Measurements from ENCODE around the gene SRRM1. TPM values are rescaled to one million over a fixed set of nuclear protein-coding genes. Genes with fewer than 3 reads are reported as not detected.
"Not testable (repeated sequence)": the region's sequence is repeated elsewhere in the genome, so short reads cannot be mapped to it uniquely, and the experiment has no call there.

Gene SRRM1
- total and polyA plus RNA-seq, 4 donors: 45.5 to 129 (median 76.9) TPM

DNA sequence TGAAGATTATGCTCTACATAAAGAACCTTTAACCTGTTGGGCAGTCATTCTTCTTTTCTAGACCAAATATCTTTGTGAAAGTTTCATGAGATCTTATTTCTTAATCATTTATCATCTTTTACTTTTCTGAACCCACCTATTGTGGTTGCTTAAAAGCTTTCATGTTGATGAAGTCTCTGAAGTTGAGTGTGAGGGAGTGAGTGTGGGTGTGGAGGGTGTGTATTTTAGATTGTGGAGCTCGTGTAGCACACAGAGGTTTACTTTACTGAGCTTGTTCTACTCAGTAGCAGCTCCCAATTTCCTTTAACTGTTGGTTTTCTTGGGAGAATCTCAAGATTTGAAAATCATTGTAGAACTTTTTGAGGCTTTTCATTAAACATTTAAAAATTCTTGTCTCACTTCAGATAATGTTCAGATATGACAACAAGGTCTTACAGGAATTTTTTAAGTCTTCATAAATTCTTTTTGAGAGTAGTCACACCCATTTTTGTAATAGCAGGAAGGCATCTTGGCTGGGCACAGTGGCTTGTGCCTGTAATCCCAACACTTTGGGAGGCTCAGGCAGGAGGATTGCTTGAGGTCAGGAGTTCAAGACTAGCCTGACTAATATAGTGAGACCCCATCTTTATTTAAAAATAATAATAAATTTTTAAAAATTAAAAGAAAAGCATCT is 17.0 kb downstream of the SRRM1 start:
- no CpG with 5 or more reads among the region's 1 CpG for WGBS (ENCODE audit: insufficient coverage)
- no peak overlapping the region for H3K27ac ChIP-seq (ENCODE audit: low read depth, low read length)
- H3K4me1 ChIP-seq (ENCODE audit: control insufficient read depth, insufficient read depth, low read length): no peaks in the 10 kb centered on the region
- H3K9me3 ChIP-seq (ENCODE audit: control insufficient read depth, insufficient read depth, low read length): no peaks in the 10 kb centered on the region
- no peak for DNase-seq (ENCODE audit: low read depth in 4 of 6, low spot score in 6 of 6)
- H3K4me3 ChIP-seq (ENCODE audit: low read depth, low read length): no peak overlapping the region
- no peaks in the 10 kb centered on the region for H3K27me3 ChIP-seq (ENCODE audit: control insufficient read depth, insufficient read depth, low read length)
- H3K36me3 ChIP-seq (ENCODE audit: control insufficient read depth, insufficient read depth, low read length): peaks cover 43% of the 10 kb centered on the region

DNA sequence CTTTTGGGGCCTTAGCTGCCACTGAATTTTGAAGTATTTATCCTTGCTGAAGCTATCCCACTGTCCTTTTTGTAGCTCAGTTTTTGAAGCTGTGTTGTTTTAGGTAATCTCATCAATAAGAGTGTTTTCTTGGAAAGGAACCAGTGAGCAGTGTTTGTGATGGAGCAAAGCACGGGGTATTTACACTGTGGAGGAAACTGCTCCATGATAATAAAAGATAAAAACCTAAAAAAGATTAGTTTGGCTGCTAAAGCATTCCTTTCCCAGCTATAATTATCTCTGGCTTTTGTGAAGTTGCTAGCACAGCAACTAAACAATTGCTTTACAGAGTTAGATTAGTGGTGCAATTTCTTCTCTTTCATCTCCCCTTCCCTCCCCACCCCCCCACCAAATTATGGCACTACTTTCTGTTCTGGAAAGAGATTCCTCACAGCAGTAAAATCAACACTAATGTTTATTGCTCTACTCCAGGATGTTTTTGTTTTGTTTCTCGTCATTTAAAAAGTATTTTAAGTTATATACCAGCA is 21.5 kb downstream of the SRRM1 start:
- H3K27me3 ChIP-seq (ENCODE audit: control insufficient read depth, insufficient read depth, low read length): no peaks in the 10 kb centered on the region
- no peaks in the 10 kb centered on the region for H3K9me3 ChIP-seq (ENCODE audit: control insufficient read depth, insufficient read depth, low read length)
- no peak overlapping the region for H3K27ac ChIP-seq (ENCODE audit: low read depth, low read length)
- WGBS (ENCODE audit: insufficient coverage): no CpG with 5 or more reads among the region's 2 CpGs
- H3K4me3 ChIP-seq (ENCODE audit: low read depth, low read length): no peak overlapping the region
- no peaks in the 10 kb centered on the region for H3K4me1 ChIP-seq (ENCODE audit: control insufficient read depth, insufficient read depth, low read length)
- DNase-seq (ENCODE audit: low read depth in 4 of 6, low spot score in 6 of 6): no peak
- peaks cover 55% of the 10 kb centered on the region for H3K36me3 ChIP-seq (ENCODE audit: control insufficient read depth, insufficient read depth, low read length)

- whole genome bisulfite sequencing (ENCODE audit: insufficient coverage): no CpG with 5 or more reads among the region's 11 CpGs
- no peak overlapping the region for H3K27ac ChIP-seq (ENCODE audit: low read depth, low read length)
- H3K9me3 ChIP-seq (ENCODE audit: control insufficient read depth, insufficient read depth, low read length): no peaks in the 10 kb centered on the region
- peaks cover 62% of the 10 kb centered on the region for H3K36me3 ChIP-seq (ENCODE audit: control insufficient read depth, insufficient read depth, low read length)
- no peak overlapping the region for H3K4me3 ChIP-seq (ENCODE audit: low read depth, low read length)
- no peak for DNase-seq (ENCODE audit: low read depth in 4 of 6, low spot score in 6 of 6)
- no peaks in the 10 kb centered on the region for H3K27me3 ChIP-seq (ENCODE audit: control insufficient read depth, insufficient read depth, low read length)
- no peaks in the 10 kb centered on the region for H3K4me1 ChIP-seq (ENCODE audit: control insufficient read depth, insufficient read depth, low read length)
Measured at GRCh38 chr1:24666794-24667193, 23.7 kb downstream of the SRRM1 start.

- H3K4me3 ChIP-seq (ENCODE audit: low read depth, low read length); H3K9me3 ChIP-seq (ENCODE audit: control insufficient read depth, insufficient read depth, low read length); DNase-seq (ENCODE audit: low read depth in 4 of 6, low spot score in 6 of 6); H3K27me3 ChIP-seq (ENCODE audit: control insufficient read depth, insufficient read depth, low read length); H3K27ac ChIP-seq (ENCODE audit: low read depth, low read length); H3K4me1 ChIP-seq (ENCODE audit: control insufficient read depth, insufficient read depth, low read length): not testable (repeated sequence)
- WGBS (ENCODE audit: insufficient coverage): no CpG with 5 or more reads among the region's 4 CpGs
- peaks cover 54% of the 10 kb centered on the region for H3K36me3 ChIP-seq (ENCODE audit: control insufficient read depth, insufficient read depth, low read length)
Measured at GRCh38 chr1:24671372-24671771, 28.3 kb downstream of the SRRM1 start.

DNA sequence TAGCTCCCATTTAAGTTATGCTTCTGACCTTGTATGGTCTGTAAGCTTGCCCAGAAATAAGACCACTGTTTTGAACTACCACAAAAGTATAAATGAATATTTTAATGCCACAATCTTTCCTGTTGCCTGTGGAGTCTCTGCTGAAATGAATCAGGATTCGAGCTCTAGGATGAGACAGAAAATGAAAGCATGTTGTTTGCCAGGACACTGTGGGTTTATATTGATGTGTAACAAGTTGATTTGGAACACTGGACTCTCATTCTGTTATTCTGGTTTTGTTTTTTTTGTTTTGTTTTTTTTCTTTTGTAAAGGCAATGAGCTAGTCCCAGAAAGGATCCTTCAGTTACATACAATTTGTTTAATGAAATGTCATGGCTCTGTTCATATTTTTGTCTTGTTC is 29.6 kb downstream of the SRRM1 start:
- not testable (repeated sequence) for DNase-seq (ENCODE audit: low read depth in 4 of 6, low spot score in 6 of 6); H3K4me1 ChIP-seq (ENCODE audit: control insufficient read depth, insufficient read depth, low read length); H3K9me3 ChIP-seq (ENCODE audit: control insufficient read depth, insufficient read depth, low read length); H3K27ac ChIP-seq (ENCODE audit: low read depth, low read length); H3K4me3 ChIP-seq (ENCODE audit: low read depth, low read length); H3K27me3 ChIP-seq (ENCODE audit: control insufficient read depth, insufficient read depth, low read length)
- peaks cover 45% of the 10 kb centered on the region for H3K36me3 ChIP-seq (ENCODE audit: control insufficient read depth, insufficient read depth, low read length)
- WGBS (ENCODE audit: insufficient coverage): 63% methylated on average over 1 of the region's 1 CpG

GRCh38 chr1:24673341-24673740 is 30.2 kb downstream of the SRRM1 start:
- Histone ChIP-seq H3K4me1 (ENCODE audit: control insufficient read depth, insufficient read depth, low read length) (no peaks in the 10 kb centered on the region), H3K27me3 (ENCODE audit: control insufficient read depth, insufficient read depth, low read length) (no peaks in the 10 kb centered on the region), H3K27ac (ENCODE audit: low read depth, low read length) (no peak overlapping the region), H3K36me3 (ENCODE audit: control insufficient read depth, insufficient read depth, low read length) (peaks cover 41% of the 10 kb centered on the region), H3K4me3 (ENCODE audit: low read depth, low read length) (no peak overlapping the region), H3K9me3 (ENCODE audit: control insufficient read depth, insufficient read depth, low read length) (no peaks in the 10 kb centered on the region)
- 100% methylated on average over 2 of the region's 6 CpGs for WGBS (ENCODE audit: insufficient coverage)
- no peak for DNase-seq (ENCODE audit: low read depth in 4 of 6, low spot score in 6 of 6)

- H3K27me3 ChIP-seq (ENCODE audit: control insufficient read depth, insufficient read depth, low read length); H3K9me3 ChIP-seq (ENCODE audit: control insufficient read depth, insufficient read depth, low read length); H3K4me1 ChIP-seq (ENCODE audit: control insufficient read depth, insufficient read depth, low read length); H3K4me3 ChIP-seq (ENCODE audit: low read depth, low read length); H3K27ac ChIP-seq (ENCODE audit: low read depth, low read length); DNase-seq (ENCODE audit: low read depth in 4 of 6, low spot score in 6 of 6): not testable (repeated sequence)
- WGBS (ENCODE audit: insufficient coverage): 100% methylated on average over 2 of the region's 3 CpGs
- H3K36me3 ChIP-seq (ENCODE audit: control insufficient read depth, insufficient read depth, low read length): peaks cover 17% of the 10 kb centered on the region
Measured at GRCh38 chr1:24678421-24678820, 35.3 kb downstream of the SRRM1 start.

DNA sequence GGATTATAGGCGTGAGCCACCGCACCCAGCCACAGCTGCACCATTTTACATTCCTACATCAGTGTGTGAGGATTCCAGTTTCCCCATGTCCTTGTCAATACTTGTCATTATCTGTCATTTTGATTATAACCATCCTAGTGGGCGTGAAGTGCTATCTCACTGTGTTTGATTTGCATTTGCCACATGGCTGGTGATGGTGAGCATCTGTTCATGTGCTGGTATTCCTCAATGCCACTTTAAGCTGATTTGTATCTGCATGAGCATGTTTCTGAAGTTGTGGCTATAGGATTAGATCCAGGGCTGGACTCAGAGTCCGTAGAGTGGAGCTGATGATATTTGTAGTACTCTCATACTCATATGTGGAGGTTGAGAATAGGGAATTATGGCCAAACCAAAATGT is 36.6 kb downstream of the SRRM1 start:
- DNase-seq (ENCODE audit: low read depth in 4 of 6, low spot score in 6 of 6): peak in 1 of 6 donors; percentile 43
- Histone ChIP-seq H3K4me3 (ENCODE audit: low read depth, low read length) (no peak overlapping the region), H3K36me3 (ENCODE audit: control insufficient read depth, insufficient read depth, low read length) (peaks cover 10% of the 10 kb centered on the region), H3K27ac (ENCODE audit: low read depth, low read length) (no peak overlapping the region), H3K4me1 (ENCODE audit: control insufficient read depth, insufficient read depth, low read length) (no peaks in the 10 kb centered on the region), H3K9me3 (ENCODE audit: control insufficient read depth, insufficient read depth, low read length) (no peaks in the 10 kb centered on the region), H3K27me3 (ENCODE audit: control insufficient read depth, insufficient read depth, low read length) (no peaks in the 10 kb centered on the region)
- WGBS (ENCODE audit: insufficient coverage): no CpG with 5 or more reads among the region's 4 CpGs

DNA sequence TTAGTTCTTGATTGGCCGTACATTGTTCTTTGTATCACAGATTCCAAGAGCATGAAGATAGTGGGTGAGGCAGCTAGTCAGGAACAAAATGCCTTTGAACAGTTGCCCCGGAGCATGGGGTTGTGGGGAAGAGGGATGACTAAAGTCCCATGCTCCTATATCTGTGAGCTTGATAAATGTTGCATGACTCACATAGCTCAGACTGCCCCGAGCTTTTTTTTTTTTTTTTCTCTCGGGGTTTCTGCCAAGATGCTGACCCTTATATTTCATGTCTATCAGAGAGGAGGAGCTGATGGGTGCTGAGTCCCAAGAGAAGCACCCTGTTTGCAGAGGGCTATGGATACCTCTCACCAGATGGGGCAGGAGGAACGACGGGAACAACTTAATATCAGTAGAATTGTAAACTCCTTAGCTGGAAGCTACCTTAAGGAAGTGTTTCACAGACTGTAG is 40.6 kb downstream of the SRRM1 start:
- no peak overlapping the region for H3K27ac ChIP-seq (ENCODE audit: low read depth, low read length)
- peaks cover 3% of the 10 kb centered on the region for H3K4me1 ChIP-seq (ENCODE audit: control insufficient read depth, insufficient read depth, low read length)

DNA sequence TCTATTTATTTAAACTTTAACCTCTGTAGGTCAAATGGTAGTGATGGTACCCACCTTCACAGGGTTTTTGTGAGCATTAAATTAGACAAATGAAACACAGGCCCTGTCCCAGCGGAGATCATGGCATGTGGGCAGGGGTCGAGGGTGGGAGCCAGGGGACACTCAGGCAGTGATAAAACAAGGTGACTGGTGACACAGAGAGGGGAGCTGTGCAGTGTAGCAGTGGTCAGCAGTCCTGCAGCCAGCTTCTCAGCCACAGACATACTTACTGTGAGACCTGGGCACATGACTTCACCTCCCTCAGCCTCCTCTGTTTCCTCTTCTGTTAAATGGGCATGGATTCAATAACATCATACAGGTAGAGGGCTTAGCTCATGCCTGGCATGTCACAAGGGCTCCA is 44.9 kb downstream of the SRRM1 start:
- H3K27me3 ChIP-seq (ENCODE audit: control insufficient read depth, insufficient read depth, low read length): no peaks in the 10 kb centered on the region
- H3K9me3 ChIP-seq (ENCODE audit: control insufficient read depth, insufficient read depth, low read length): no peaks in the 10 kb centered on the region
- H3K27ac ChIP-seq (ENCODE audit: low read depth, low read length): no peak overlapping the region
- WGBS (ENCODE audit: insufficient coverage): 90% methylated on average over 2 of the region's 2 CpGs
- H3K36me3 ChIP-seq (ENCODE audit: control insufficient read depth, insufficient read depth, low read length): no peaks in the 10 kb centered on the region
- no peak for DNase-seq (ENCODE audit: low read depth in 4 of 6, low spot score in 6 of 6)
- H3K4me1 ChIP-seq (ENCODE audit: control insufficient read depth, insufficient read depth, low read length): peaks cover 5% of the 10 kb centered on the region
- no peak overlapping the region for H3K4me3 ChIP-seq (ENCODE audit: low read depth, low read length)

More for the DNA sequence above, 40.6 kb downstream of the SRRM1 start:
- H3K36me3 ChIP-seq (ENCODE audit: control insufficient read depth, insufficient read depth, low read length): no peaks in the 10 kb centered on the region
- no peaks in the 10 kb centered on the region for H3K9me3 ChIP-seq (ENCODE audit: control insufficient read depth, insufficient read depth, low read length)
- DNase-seq (ENCODE audit: low read depth in 4 of 6, low spot score in 6 of 6): no peak
- H3K4me3 ChIP-seq (ENCODE audit: low read depth, low read length): no peak overlapping the region
- 50% methylated on average over 1 of the region's 6 CpGs for WGBS (ENCODE audit: insufficient coverage)
- H3K27me3 ChIP-seq (ENCODE audit: control insufficient read depth, insufficient read depth, low read length): no peaks in the 10 kb centered on the region

Measured in spinal cord (tissue), 10 donors.